Lower lobe of right lung (tissue), 2 donors: ENCODE results near the gene CACNA1C. TPM values are rescaled to one million over a fixed set of nuclear protein-coding genes. Genes with fewer than 3 reads are reported as not detected.

Source experiments
- ATAC-seq, 2 donors: fragments of 200-7000 bp; cut with Tn5 transposase; one replicate each; pipeline ENCODE4 v1.9.1; 2020 to 2022; ENCODE audit warnings: mild to moderate bottlenecking in 2 of 2, moderate library complexity in 2 of 2
- DNase-seq: peaks from one replicate; pipeline ENCODE4 v3.0.0-alpha.2; 2020
- H3K27ac ChIP-seq: fragments of 200-600 bp; one replicate; pipeline ENCODE4 v1.8.0; 2022
- H3K27me3 ChIP-seq: fragments of 200-600 bp; one replicate; pipeline ENCODE4 v1.8.0; 2022; ENCODE audit warnings: low read depth
- H3K36me3 ChIP-seq: fragments of 200-600 bp; one replicate; pipeline ENCODE4 v1.8.0; 2022; ENCODE audit warnings: mild to moderate bottlenecking
- H3K4me1 ChIP-seq: fragments of 200-600 bp; one replicate; pipeline ENCODE4 v1.8.0; 2022
- H3K4me3 ChIP-seq: fragments of 200-600 bp; one replicate; pipeline ENCODE4 v1.8.0; 2022; ENCODE audit warnings: mild to moderate bottlenecking
- H3K9me3 ChIP-seq: fragments of 200-600 bp; one replicate; pipeline ENCODE4 v1.8.0; 2022
- CTCF ChIP-seq: fragments of 200-600 bp; IDR thresholded peaks from one replicate; pipeline ENCODE4 v1.8.0; 2022; ENCODE audit warnings: antibody characterized with exemption, mild to moderate bottlenecking
- intact Hi-C: fragments of 100-400 bp; cut with DNase I; formaldehyde crosslinking; loops from one replicate; pipeline ENCODE4 v1.11.0; 2022
- total RNA-seq: library from RNA; stranded (reverse); fragmentation: NEBNext Ultra II Directional; extraction: Animal tissue kit (Norgen Biotek cat#: 25700); gene quantifications from one replicate; pipeline ENCODE4 v1.2.1, GENCODE V29; 2021
- donor health status: DM: no; HTN: yes; CAD: no; lungs with severe emphysema.

The CACNA1C gene
- total RNA-seq, 1 donor from 2014 or later: 8.4 TPM

- intact Hi-C loops: no loop called here
- no peaks in the 10 kb centered on the region for H3K9me3 ChIP-seq
- no peak overlapping the region for H3K27ac ChIP-seq
- ATAC-seq (peak in 1 of 2 donors; percentile 15), DNase-seq (no peak)
- H3K4me1 ChIP-seq: no peaks in the 10 kb centered on the region
- TF ChIP-seq CTCF: no peak
- H3K27me3 ChIP-seq: no peaks in the 10 kb centered on the region
- no peaks in the 10 kb centered on the region for H3K36me3 ChIP-seq
- H3K4me3 ChIP-seq: no peak overlapping the region
These were observed 319.9 kb downstream of the CACNA1C start for GRCh38 chr12:2372735-2373134.

DNA sequence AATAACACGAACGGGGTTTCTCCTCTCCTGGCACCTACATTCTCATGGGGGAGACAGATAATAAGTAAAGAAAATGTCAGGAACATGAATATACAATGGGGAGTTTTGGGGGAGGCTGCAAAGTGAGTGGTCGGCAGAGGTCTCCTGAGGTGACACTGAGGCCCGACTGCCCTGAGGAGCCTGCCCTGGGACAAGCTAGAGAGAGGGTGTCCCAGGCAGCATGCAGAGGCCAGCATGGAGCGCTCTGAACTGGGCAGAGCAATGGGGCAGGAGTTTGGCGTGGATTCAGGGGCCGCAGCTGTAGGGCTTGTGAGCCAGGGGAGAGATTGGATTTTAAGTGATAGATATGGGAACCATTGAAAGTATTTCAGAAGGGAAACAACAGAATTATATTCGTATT, 320.5 kb downstream of the CACNA1C start:
- Histone ChIP-seq H3K27ac (no peak overlapping the region), H3K9me3 (no peaks in the 10 kb centered on the region), H3K4me3 (no peak overlapping the region), H3K27me3 (no peaks in the 10 kb centered on the region), H3K36me3 (no peaks in the 10 kb centered on the region), H3K4me1 (no peaks in the 10 kb centered on the region)
- DNase-seq: no peak
- no peak for TF ChIP-seq CTCF
- no peak for ATAC-seq
- intact Hi-C loops: no loop called here

- H3K27me3 ChIP-seq: no peaks in the 10 kb centered on the region
These were observed 321.5 kb downstream of the CACNA1C start for GRCh38 chr12:2374092-2374906.

GRCh38 chr12:2375871-2376270, 323.1 kb downstream of the CACNA1C start:
- ATAC-seq (no peak), DNase-seq (no peak)
- intact Hi-C loops: no loop called here

More at GRCh38 chr12:2374092-2374906, 321.5 kb downstream of the CACNA1C start:
- ATAC-seq (no peak), DNase-seq (no peak)
- no peak overlapping the region for H3K4me3 ChIP-seq
- H3K9me3 ChIP-seq: no peaks in the 10 kb centered on the region
- H3K4me1 ChIP-seq: no peaks in the 10 kb centered on the region
- no peak for TF ChIP-seq CTCF
- intact Hi-C loops: no loop called here
- H3K36me3 ChIP-seq: no peaks in the 10 kb centered on the region
- no peak overlapping the region for H3K27ac ChIP-seq

GRCh38 chr12:2376908-2377657, 324.3 kb downstream of the CACNA1C start:
- Histone ChIP-seq H3K4me1 (peaks cover 8% of the 10 kb centered on the region), H3K27me3 (no peaks in the 10 kb centered on the region), H3K36me3 (no peaks in the 10 kb centered on the region), H3K27ac (no peak overlapping the region), H3K4me3 (no peak overlapping the region), H3K9me3 (no peaks in the 10 kb centered on the region)
- DNase-seq (no peak), ATAC-seq (no peak)
- intact Hi-C loops: no loop called here
- TF ChIP-seq CTCF: no peak

More at GRCh38 chr12:2375871-2376270, 323.1 kb downstream of the CACNA1C start:
- H3K4me3 ChIP-seq: no peak overlapping the region
- peaks cover 5% of the 10 kb centered on the region for H3K4me1 ChIP-seq
- H3K36me3 ChIP-seq: no peaks in the 10 kb centered on the region
- TF ChIP-seq CTCF: no peak
- H3K9me3 ChIP-seq: no peaks in the 10 kb centered on the region
- H3K27me3 ChIP-seq: no peaks in the 10 kb centered on the region
- no peak overlapping the region for H3K27ac ChIP-seq
